Amniotic stem cell (primary cell): ENCODE data around the gene SLC9A9.

Experiments
- DNase-seq: peaks from one replicate; lab custom pipeline; 2025; lab: John Stamatoyannopoulos, UW

SLC9A9 gene

GRCh38 chr3:143413372-143413771 lies 434.9 kb downstream of the SLC9A9 start:
- no peak for DNase-seq

- no peak for DNase-seq
Measured at GRCh38 chr3:143412084-143412483, 436.2 kb downstream of the SLC9A9 start.

DNA sequence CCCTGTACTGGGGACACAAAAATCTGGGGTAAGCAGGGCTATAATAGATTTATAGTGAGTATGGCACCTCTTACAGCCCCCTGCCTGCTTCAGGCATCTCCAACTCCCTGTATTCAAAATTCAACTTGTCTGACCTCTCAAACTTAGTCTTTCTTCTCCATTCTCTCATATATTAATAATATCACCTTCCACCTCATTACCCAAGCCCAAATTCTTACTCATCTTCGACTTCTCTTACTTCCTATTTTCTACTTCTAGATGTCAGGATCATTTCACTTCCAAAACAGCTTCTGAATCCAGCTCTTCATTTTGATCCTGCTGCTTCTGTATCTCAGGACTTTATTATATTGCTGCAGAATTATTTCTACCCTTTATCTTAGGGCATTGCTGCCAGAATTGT lies 438.0 kb downstream of the SLC9A9 start:
- no peak for DNase-seq

- DNase-seq, result no peak
Measured at GRCh38 chr3:143408771-143409170, 439.5 kb downstream of the SLC9A9 start.

- DNase-seq, result no peak
Measured at GRCh38 chr3:143402602-143403001, 445.7 kb downstream of the SLC9A9 start.

- DNase-seq, result no peak
Measured at GRCh38 chr3:143396790-143397189, 451.5 kb downstream of the SLC9A9 start.

GRCh38 chr3:143389388-143389787 lies 458.9 kb downstream of the SLC9A9 start:
- DNase-seq, result no peak

DNA sequence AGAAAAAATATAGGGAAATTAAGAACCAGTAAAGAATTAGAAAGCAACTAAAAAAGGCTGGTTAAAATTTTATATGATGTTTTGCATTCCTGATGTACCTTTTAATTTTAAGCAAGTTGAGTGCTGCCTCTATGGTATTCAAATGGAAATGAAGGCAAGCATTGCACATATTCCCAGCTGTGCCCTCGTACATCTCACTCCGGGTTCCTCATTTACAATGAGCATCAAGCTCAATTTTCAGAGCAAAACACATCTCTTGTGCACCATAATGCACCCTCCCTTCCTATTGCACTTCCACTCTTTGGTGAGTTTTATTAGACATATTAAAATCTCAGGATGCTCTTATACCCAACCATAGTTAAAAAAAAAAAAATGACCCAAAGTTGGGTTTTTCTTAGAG lies 460.8 kb downstream of the SLC9A9 start:
- no peak for DNase-seq

- DNase-seq, result no peak
Measured at GRCh38 chr3:143384076-143384475, 464.2 kb downstream of the SLC9A9 start.

DNA sequence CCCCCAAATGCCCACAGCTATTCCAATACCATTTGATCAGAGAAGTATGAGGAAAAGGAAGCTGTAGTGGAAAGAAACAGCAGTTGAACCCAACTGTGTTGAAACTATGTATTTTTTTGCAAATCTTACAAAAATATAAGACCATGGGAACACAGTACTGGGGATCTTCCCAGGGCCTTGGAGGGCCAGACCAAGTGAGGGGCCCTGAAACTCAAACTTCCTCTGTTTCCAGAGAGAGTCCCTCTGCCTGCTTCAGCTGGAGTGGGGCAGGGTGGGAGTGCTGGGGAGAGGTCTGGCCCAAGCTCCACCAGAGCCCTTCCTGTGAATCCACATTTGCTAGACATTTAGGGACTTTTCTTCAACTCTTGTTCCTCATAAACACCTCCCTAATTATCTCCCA lies 464.8 kb downstream of the SLC9A9 start:
- DNase-seq, result no peak

GRCh38 chr3:143382816-143383215 lies 465.5 kb downstream of the SLC9A9 start:
- DNase-seq, result no peak

DNA sequence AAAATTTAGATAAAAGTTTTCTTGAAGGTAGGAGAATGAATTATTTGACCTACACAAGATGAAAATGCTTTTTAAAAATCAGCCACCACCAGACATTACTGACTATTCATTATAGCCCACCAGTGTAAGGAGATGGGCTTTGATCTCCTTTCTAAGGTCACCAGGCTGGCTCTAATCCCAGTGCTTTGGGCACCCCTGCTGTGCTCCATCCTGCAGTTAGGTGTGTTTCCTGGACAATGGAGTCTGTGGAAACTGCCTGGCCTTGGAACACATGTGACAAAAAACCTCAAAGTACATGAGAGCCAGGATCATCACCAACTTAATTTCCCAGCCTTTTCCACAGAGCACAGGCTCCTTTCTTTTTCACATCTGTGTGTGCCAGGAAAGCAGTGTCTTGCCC lies 467.8 kb downstream of the SLC9A9 start:
- no peak for DNase-seq

- no peak for DNase-seq
Measured at GRCh38 chr3:143375698-143376097, 472.6 kb downstream of the SLC9A9 start.

DNA sequence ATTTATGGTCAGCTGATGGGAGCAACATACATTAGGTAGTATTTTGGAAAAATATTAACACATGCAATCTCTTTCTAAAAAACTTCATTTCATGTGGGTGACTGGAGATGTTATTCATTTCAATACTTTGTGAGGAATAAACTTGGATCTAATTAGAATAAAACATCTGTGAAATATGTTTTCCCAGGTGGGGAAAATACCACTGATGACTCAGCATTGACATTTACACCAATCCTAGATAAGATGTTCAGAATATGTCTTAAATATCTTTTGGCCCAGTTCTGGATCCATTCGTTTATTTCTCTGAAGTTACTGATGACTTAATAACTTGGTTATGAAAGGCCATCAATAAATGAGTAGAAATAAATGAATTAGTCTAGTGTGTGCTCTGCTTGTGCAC lies 481.1 kb downstream of the SLC9A9 start:
- no peak for DNase-seq

DNA sequence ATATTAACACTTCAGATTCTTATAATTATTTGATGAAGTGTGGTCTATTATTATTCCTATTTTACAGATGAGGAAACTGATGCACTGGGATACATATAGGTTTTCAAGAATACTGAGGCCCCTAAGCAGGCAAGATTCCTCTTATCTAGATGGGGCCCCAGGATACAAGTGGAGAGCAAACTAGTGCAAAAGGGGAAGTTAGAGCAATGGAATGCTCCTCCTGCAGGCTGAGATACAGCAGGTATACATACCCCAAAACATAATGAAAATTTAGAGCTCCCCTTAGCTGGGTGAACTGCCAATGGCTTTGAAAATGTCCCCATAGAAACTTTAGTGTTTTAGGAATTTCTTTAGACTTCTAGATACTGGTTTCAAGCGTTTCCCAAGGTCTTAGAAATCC lies 481.6 kb downstream of the SLC9A9 start:
- no peak for DNase-seq

- no peak for DNase-seq
Measured at GRCh38 chr3:143363949-143364348, 484.3 kb downstream of the SLC9A9 start.

DNA sequence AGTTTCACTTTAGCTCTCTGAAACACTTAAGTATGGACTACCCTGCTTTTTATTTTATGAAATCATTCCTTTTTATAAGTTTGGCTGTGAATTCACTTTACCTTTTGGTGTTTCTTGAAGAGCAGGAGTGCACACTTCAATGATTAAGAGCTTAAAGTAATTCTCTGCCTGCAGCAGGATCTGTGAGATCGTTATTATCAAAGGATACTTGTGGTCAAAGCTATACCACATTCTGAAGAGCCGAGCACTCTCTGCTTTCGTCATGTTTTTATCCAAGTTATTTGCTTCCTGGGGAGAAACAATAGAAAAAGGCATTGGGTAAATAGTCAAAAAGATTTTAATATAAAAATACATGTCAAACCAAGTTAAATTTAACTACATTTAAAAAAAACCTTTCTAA lies 485.0 kb downstream of the SLC9A9 start:
- no peak for DNase-seq

GRCh38 chr3:143362115-143362991 lies 485.9 kb downstream of the SLC9A9 start:
- DNase-seq, result no peak

DNA sequence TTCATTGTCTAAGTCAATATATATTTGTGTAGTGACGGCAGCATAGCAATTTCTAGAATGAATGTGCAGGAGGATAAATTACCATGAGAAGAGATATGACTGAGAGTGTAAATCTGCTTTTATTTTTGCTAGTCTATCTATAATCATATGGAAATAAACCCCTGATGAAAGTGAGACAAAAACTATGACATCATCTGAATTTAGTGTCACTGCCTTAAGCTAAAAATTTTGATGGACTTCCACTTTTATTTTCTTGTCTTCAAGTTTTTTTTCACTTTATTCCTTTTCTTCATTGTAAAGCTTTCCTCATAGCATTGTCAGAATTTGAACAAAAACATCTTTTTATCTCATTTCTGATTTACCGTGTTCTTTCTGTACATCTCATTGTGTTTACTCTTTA lies 486.7 kb downstream of the SLC9A9 start:
- DNase-seq, result no peak

DNA sequence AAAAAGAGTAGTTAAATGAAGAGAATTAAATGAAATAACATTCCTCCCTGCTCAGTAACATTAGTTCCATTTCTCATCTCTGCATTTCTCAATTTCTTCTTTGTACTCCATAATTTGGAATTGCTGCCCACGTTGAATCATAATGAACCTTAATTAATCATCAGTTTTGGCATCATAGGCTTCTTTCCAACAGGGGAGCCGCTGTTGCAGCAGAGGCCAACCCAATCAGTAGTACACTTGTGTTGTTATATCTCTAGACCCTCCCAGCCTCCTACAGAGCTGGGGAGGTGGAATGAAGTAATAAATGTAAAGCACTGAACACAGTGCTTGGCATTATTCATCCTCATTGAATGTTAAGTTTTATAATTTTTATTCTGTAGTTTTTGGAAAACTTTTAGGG lies 488.0 kb downstream of the SLC9A9 start:
- no peak for DNase-seq

DNA sequence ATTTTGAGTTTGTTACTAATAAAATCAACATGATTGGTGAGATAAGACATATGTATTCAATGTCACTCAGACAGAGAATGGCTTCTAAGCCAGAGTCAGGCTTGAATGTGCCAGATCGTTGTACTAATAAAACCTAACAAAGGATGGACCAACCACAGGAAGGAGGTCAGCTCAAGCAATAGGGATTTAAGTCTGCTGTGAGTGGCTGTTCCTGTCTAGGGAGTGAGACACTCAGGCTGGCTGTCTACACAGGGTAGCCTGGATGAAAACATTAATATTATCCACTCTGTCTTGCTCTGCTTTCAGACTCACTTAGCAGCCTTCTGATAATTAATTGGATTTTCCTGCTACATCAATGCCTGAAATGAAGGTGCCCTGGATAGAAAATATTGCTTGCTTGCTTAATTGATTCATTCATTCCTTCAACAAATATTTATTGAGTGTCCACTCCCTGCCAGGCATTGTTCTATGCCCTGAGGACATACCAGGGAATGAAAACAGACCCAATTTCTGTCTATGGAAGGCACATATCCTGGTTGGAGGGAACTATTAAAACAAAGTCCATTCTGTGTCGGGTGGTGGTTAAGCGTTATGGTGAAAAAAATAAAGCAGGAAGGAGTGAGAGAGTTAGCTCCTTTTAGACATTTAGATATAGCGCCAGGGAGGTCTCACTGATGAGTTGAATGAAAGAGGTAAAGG lies 489.3 kb downstream of the SLC9A9 start:
- DNase-seq, result no peak

DNA sequence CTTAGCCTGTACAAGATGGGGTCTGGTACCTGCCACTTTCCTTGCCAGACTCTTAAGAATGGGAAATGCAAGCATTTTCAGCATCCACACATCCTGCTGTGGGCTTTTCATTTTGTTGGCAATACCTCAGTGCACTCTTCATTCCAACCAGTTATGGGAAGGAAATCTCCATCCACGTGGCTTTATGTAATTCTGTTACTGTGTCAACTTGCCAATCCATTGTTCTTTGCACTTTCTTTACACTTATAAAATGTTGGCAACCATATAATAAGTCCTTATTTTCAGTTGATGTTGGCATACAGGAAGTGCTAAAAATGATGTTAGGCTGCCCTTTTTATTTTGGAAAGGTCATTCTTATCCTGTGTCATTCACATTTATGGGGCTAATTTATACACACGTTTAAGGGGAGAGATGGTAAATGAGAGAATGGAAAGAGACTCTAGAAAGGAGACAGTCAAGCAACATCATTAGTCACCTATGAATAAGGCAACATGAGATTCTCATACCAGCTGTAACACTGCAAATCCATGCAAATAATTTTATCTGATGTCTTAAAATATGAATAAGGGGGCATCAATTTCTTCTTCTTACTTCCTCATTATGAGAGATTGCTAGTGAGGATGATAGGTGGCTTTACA lies 490.0 kb downstream of the SLC9A9 start:
- DNase-seq, result no peak

DNA sequence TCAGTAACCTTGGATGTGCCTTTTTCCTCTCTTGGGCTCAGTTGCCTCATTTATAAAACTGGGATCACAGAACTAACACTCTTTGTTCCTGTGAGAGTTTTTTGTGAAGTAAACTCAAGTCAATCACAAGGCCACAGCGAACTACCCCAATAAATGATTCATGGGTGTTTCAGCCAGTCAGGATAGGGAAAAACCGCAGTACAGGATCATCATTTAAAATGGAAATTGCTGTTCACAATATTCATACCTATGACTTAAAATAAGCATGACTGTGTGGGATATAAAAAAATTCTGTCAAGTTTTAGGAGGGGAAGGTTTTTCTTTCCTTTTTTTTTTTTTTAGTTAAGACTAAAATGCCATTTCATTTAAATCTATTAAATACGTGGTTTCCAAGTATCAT lies 490.6 kb downstream of the SLC9A9 start:
- no peak for DNase-seq
